Measurements from ENCODE around the gene HOMER2.

Gene HOMER2

DNA sequence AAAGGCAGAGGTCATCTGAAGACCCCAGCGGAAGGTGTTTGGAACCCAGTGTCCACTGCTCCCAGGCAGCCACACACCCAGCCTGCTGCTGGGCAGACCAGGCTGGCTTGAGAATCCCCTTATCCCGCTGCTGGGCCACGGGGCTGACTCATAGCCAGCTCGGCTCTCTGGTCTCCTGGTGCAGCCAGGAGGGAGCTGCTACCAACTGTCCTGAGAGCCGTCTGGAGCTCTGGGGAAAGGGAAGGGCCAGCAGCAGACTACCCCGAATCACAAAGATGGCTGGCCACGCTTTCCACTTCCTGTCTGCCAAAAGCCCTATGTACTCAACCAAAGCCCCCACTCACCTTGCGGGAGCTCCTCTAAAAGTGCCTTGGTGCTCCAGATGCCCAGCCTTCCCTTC lies 104.8 kb downstream of the HOMER2 start:
- H3K4me3 ChIP-seq (ENCODE audit: control insufficient read depth, low read depth, low read length), result no peak overlapping the region
- no peak for DNase-seq (ENCODE audit: low read depth)
- TF ChIP-seq, protein P1, sequence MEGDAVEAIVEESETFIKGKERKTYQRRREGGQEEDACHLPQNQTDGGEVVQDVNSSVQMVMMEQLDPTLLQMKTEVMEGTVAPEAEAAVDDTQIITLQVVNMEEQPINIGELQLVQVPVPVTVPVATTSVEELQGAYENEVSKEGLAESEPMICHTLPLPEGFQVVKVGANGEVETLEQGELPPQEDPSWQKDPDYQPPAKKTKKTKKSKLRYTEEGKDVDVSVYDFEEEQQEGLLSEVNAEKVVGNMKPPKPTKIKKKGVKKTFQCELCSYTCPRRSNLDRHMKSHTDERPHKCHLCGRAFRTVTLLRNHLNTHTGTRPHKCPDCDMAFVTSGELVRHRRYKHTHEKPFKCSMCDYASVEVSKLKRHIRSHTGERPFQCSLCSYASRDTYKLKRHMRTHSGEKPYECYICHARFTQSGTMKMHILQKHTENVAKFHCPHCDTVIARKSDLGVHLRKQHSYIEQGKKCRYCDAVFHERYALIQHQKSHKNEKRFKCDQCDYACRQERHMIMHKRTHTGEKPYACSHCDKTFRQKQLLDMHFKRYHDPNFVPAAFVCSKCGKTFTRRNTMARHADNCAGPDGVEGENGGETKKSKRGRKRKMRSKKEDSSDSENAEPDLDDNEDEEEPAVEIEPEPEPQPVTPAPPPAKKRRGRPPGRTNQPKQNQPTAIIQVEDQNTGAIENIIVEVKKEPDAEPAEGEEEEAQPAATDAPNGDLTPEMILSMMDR (conservative IDR thresholded peaks at IDR 0.05; ENCODE audit: control insufficient read depth, insufficient read depth, low read depth, low read length), result no peak

DNA sequence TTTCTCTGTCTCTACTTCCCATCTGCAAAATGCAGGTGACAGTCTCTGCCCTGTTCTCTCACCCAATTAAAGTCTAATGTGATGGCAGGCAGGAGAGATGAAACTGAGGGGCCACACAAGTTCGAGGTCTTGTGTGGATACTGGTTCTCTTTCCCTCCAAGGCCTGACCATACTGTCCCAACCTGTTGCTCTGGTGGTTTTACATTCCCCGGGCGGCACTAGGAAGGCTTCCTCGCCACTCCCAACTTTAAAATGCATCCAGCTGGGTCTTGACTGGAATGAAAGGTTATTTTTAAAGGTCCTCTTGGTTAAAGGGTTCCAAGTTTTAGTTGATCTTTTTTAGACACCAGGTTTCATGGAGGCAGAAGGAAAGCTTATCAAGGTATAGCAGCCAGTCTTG lies 105.9 kb downstream of the HOMER2 start:
- no peak for DNase-seq (ENCODE audit: low read depth)
- TF ChIP-seq, protein P1 (conservative IDR thresholded peaks at IDR 0.05; ENCODE audit: control insufficient read depth, insufficient read depth, low read depth, low read length), result no peak
- no peak overlapping the region for H3K4me3 ChIP-seq (ENCODE audit: control insufficient read depth, low read depth, low read length)

DNA sequence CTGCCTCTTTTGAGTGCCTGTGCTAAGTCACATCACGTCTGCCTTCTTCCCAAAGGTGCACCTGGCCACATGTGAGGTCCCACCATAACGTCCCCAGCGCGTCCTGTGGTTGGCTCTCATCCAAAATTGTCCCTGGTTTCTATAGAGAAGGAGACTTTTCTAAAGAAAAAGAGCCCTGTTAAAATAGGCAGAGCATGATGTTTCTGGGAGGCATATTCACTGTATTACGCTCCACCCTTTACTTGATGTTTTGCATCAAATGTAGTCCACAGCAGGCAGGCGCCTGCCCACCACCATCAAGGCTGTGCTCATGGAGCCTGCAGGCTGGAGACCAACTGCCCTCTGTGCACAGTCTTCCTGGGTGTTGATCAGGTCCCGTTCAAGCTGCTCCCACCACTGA lies 106.8 kb downstream of the HOMER2 start:
- TF ChIP-seq, protein P1 (conservative IDR thresholded peaks at IDR 0.05; ENCODE audit: control insufficient read depth, insufficient read depth, low read depth, low read length), result no peak
- H3K4me3 ChIP-seq (ENCODE audit: control insufficient read depth, low read depth, low read length), result no peak overlapping the region
- DNase-seq (ENCODE audit: low read depth), result no peak

DNA sequence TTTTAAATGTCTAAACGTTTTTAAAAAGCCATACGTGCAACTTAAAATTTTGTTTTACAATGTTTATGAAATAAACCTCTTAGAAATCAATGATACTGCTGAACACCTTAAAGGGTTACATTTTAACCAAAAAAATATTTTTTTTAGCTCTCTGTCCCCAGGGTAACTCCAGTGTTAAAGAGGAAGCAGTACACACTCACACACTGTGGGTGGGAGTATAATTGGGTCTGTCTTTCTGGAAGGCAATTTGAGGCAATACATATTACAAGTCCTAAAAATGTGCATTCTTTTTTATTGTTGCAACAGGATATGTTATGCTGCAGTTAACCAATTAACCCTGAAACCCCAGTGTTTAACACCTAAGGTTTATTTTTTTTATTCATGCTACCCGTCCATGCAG lies 109.0 kb downstream of the HOMER2 start:
- TF ChIP-seq, protein P1 (conservative IDR thresholded peaks at IDR 0.05; ENCODE audit: control insufficient read depth, insufficient read depth, low read depth, low read length), result no peak
- DNase-seq (ENCODE audit: low read depth), result no peak
- no peak overlapping the region for H3K4me3 ChIP-seq (ENCODE audit: control insufficient read depth, low read depth, low read length)

DNA sequence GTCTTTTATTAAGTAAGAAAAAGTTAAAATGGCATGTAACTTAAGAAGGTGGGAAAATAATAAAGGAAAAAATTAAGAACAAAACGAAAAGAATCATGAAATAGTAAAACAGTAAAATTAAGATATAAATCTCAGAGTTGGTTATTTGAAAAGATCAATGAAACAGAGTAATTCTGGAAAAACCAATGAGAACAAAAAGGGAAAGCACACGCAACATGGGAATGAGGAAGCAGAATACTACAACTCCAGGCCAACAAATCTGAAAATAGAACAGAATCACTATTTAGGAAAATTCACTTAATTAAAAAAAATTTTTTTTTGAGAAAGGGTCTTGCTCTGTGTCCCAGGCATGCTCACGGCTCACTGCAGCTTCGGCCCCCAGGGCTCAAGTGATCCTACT lies 112.4 kb downstream of the HOMER2 start:
- H3K4me3 ChIP-seq (ENCODE audit: control insufficient read depth, low read depth, low read length), result no peak overlapping the region
- no peak for DNase-seq (ENCODE audit: low read depth)
- TF ChIP-seq, protein P1 (conservative IDR thresholded peaks at IDR 0.05; ENCODE audit: control insufficient read depth, insufficient read depth, low read depth, low read length), result no peak

DNA sequence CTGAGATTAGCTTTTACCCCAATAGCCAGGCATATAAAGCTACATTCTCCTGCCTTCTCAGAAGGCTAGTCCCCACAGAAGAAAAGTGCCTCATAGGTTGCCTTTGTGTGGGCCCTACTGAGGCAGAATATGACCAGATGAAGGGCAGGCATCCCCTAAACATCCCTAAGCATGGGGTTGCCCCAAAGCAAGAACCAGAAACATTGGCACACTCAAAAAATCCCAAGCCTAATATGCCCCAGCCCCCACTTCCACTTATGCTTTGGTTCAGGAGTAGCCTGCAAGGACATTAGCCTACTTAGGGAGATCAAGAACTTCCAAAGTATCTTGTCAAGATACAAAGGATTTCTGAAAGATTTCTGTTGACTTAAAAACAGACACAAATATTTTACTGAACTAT lies 113.4 kb downstream of the HOMER2 start:
- no peak for DNase-seq (ENCODE audit: low read depth)
- H3K4me3 ChIP-seq (ENCODE audit: control insufficient read depth, low read depth, low read length), result no peak overlapping the region
- TF ChIP-seq, protein P1 (conservative IDR thresholded peaks at IDR 0.05; ENCODE audit: control insufficient read depth, insufficient read depth, low read depth, low read length), result no peak

DNA sequence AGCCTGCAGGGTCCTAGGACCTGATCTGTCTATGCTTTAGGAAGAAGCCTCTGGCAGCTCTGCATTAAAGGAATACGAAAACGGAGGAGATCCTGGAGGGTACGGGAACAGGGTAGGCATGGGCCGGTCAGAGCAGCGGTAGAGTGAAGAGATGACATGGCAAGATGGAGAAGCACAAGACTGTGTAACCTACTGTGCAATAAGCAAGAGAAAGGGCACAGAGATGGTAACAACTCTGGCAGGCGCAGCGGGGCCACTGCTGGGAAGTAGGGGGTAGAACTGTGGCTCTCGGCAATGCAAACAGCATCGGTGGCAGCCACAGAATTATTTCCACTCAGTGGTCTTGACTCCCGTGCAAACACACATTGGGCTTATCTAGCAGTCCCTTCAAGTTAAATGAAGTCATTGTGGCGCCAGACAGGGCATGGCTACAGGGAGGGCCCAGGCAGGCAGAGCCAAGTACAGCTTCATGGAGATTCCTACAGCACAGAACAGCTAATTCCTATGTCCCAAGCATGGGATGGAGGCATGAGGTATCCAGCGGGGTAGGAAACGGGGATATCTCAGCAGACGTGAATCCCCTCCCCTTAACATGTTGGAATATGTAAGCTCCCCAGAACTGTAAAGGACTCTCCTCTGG lies 114.3 kb downstream of the HOMER2 start:
- DNase-seq (ENCODE audit: low read depth), result no peak
- TF ChIP-seq, protein P1 (conservative IDR thresholded peaks at IDR 0.05; ENCODE audit: control insufficient read depth, insufficient read depth, low read depth, low read length), result no peak
- no peak overlapping the region for H3K4me3 ChIP-seq (ENCODE audit: control insufficient read depth, low read depth, low read length)

Data from fibroblast of mammary gland (primary cell).